Measurements from ENCODE around the gene CDY2A.
"Not testable (repeated sequence)": the region's sequence is repeated elsewhere in the genome, so short reads cannot be mapped to it uniquely, and the experiment has no call there.

CDY2A gene

GRCh38 chrY:18025487-18025886 lies at the start of gene CDY2A:
TSS of gene CDY2A (plus strand) at chrY:18025787. CDS start at chrY:18026115, 328 bp downstream.
- FAIRE-seq; DNase-seq (ENCODE audit: insufficient read length, low spot score): not testable (repeated sequence)

- not testable (repeated sequence) for FAIRE-seq; DNase-seq (ENCODE audit: insufficient read length, low spot score)
These were observed 28.0 kb upstream of the CDY2A start for GRCh38 chrY:17997586-17997985.

- DNase-seq (ENCODE audit: insufficient read length, low spot score); FAIRE-seq: not testable (repeated sequence)
These were observed 27.3 kb upstream of the CDY2A start for GRCh38 chrY:17998266-17998665.

GRCh38 chrY:18023897-18024296 lies 1.7 kb upstream of the CDY2A start:
- not testable (repeated sequence) for DNase-seq (ENCODE audit: insufficient read length, low spot score); FAIRE-seq

- FAIRE-seq; DNase-seq (ENCODE audit: insufficient read length, low spot score): not testable (repeated sequence)
These were observed 3.3 kb downstream of the CDY2A start for GRCh38 chrY:18028845-18029244.

GRCh38 chrY:18030178-18030577 lies 4.6 kb downstream of the CDY2A start:
- not testable (repeated sequence) for DNase-seq (ENCODE audit: insufficient read length, low spot score); FAIRE-seq

GRCh38 chrY:18034100-18034814 lies 8.7 kb downstream of the CDY2A start:
- DNase-seq (ENCODE audit: insufficient read length, low spot score); FAIRE-seq: not testable (repeated sequence)

- DNase-seq (ENCODE audit: insufficient read length, low spot score); FAIRE-seq: not testable (repeated sequence)
These were observed 9.3 kb downstream of the CDY2A start for GRCh38 chrY:18034864-18035263.

- FAIRE-seq; DNase-seq (ENCODE audit: insufficient read length, low spot score): not testable (repeated sequence)
These were observed 19.4 kb downstream of the CDY2A start for GRCh38 chrY:18044990-18045389.

GRCh38 chrY:18048149-18049040 lies 22.8 kb downstream of the CDY2A start:
- not testable (repeated sequence) for FAIRE-seq; DNase-seq (ENCODE audit: insufficient read length, low spot score)

- not testable (repeated sequence) for DNase-seq (ENCODE audit: insufficient read length, low spot score); FAIRE-seq
These were observed 23.5 kb downstream of the CDY2A start for GRCh38 chrY:18049061-18049460.

GRCh38 chrY:18056473-18056872 lies 30.9 kb downstream of the CDY2A start:
- DNase-seq (ENCODE audit: insufficient read length, low spot score); FAIRE-seq: not testable (repeated sequence)

GRCh38 chrY:18073464-18073863 lies 47.9 kb downstream of the CDY2A start:
- not testable (repeated sequence) for FAIRE-seq; DNase-seq (ENCODE audit: insufficient read length, low spot score)

Measured in H54 (cell line).